ENCODE data around the gene STRA8. TPM values are rescaled to one million over a fixed set of nuclear protein-coding genes. Genes with fewer than 3 reads are reported as not detected.
A peak's percentile ranks its signal among the peaks of the same experiment; 100 is the strongest.

The STRA8 gene
- total and polyA plus RNA-seq, 7 donors, result not detected

- intact Hi-C loops (cut with DNase I), result no loop called here
- no peak overlapping the region for H3K27ac ChIP-seq
- H3K27me3 ChIP-seq (ENCODE audit: insufficient read depth in 3 of 3, low read length in 2 of 3), result no peaks in the 10 kb centered on the region
- DNase-seq (no peak), ATAC-seq (peak in 2 of 4 donors; percentile 10 to 21)
- no peak for TF ChIP-seq CTCF (IDR thresholded peaks at IDR 0.05)
- H3K9me3 ChIP-seq, result no peaks in the 10 kb centered on the region
- peaks cover 6% of the 10 kb centered on the region for H3K4me1 ChIP-seq
- WGBS, 3 donors, result 39 to 74% (median 48%) methylated on average over 3 of the region's 3 CpGs
- no peak overlapping the region for H3K4me3 ChIP-seq
- H3K36me3 ChIP-seq (ENCODE audit: insufficient read depth in 1 of 2, low read depth in 1 of 2), result peaks cover 10 to 99% of the 10 kb centered on the region in 2 donors
These were observed 32.8 kb upstream of the STRA8 start for GRCh38 chr7:135200821-135201331.

GRCh38 chr7:135201350-135201749 lies 32.3 kb upstream of the STRA8 start:
- DNase-seq (no peak), ATAC-seq (no peak)
- no peak for TF ChIP-seq CTCF (IDR thresholded peaks at IDR 0.05)
- WGBS, 3 donors, result 65 to 80% (median 76%) methylated on average over 2 of the region's 2 CpGs
- Histone ChIP-seq H3K27me3 (ENCODE audit: insufficient read depth in 3 of 3, low read length in 2 of 3) (no peaks in the 10 kb centered on the region), H3K4me1 (peaks cover 6% of the 10 kb centered on the region), H3K27ac (no peak overlapping the region), H3K36me3 (ENCODE audit: insufficient read depth in 1 of 2, low read depth in 1 of 2) (peaks cover 7 to 99% of the 10 kb centered on the region in 2 donors), H3K9me3 (no peaks in the 10 kb centered on the region), H3K4me3 (no peak overlapping the region)
- intact Hi-C loops (cut with DNase I), result no loop called here

GRCh38 chr7:135204341-135204749 lies 29.3 kb upstream of the STRA8 start:
- no peak overlapping the region for H3K27ac ChIP-seq
- 80 to 87% (median 81%) methylated on average over 6 of the region's 6 CpGs for WGBS, 3 donors
- H3K9me3 ChIP-seq, result no peaks in the 10 kb centered on the region
- no peaks in the 10 kb centered on the region for H3K27me3 ChIP-seq (ENCODE audit: insufficient read depth in 3 of 3, low read length in 2 of 3)
- peak in 2 of 4 donors; percentile 22 to 63 for ATAC-seq
- H3K4me1 ChIP-seq, result peaks cover 7% of the 10 kb centered on the region
- H3K4me3 ChIP-seq, result no peak overlapping the region
- peaks cover 0 to 75% of the 10 kb centered on the region in 2 donors for H3K36me3 ChIP-seq (ENCODE audit: insufficient read depth in 1 of 2, low read depth in 1 of 2)
- no peak for TF ChIP-seq CTCF (IDR thresholded peaks at IDR 0.05)
- intact Hi-C loops (cut with DNase I), result no loop called here
- DNase-seq, result no peak

GRCh38 chr7:135204876-135205275 lies 28.8 kb upstream of the STRA8 start:
- WGBS, 3 donors, result 73 to 83% (median 79%) methylated on average over 5 of the region's 5 CpGs
- TF ChIP-seq CTCF (IDR thresholded peaks at IDR 0.05), result no peak
- Histone ChIP-seq H3K4me1 (peaks cover 12% of the 10 kb centered on the region), H3K4me3 (no peak overlapping the region), H3K27me3 (ENCODE audit: insufficient read depth in 3 of 3, low read length in 2 of 3) (no peaks in the 10 kb centered on the region), H3K9me3 (no peaks in the 10 kb centered on the region), H3K27ac (no peak overlapping the region), H3K36me3 (ENCODE audit: insufficient read depth in 1 of 2, low read depth in 1 of 2) (peaks cover 0 to 70% of the 10 kb centered on the region in 2 donors)
- intact Hi-C loops (cut with DNase I), result no loop called here
- DNase-seq (no peak), ATAC-seq (peak in 3 of 4 donors; percentile 28 to 80 (median 72))

DNA sequence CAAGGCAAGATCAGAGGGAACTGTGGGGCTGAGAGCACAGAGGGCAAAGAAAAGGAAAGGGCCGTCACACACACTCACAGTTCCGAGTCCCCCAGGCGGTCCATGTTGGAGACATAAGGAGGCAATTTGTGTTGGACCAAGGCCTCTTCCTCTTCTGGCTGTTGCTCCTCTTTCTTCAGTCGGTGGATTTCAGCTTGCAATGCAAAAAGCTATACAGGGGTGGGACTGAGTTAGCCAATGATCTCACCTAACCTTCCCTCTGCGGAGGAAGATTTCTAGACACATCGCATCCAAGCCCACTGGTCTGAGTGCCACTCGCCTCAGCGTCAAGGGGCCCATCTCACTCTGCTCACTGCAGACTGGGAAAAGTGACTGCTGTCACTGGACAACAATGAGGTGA lies 27.8 kb upstream of the STRA8 start:
- Histone ChIP-seq H3K9me3 (no peaks in the 10 kb centered on the region), H3K27ac (no peak overlapping the region), H3K4me3 (no peak overlapping the region), H3K36me3 (ENCODE audit: insufficient read depth in 1 of 2, low read depth in 1 of 2) (peaks cover 0 to 61% of the 10 kb centered on the region in 2 donors), H3K27me3 (ENCODE audit: insufficient read depth in 3 of 3, low read length in 2 of 3) (no peaks in the 10 kb centered on the region), H3K4me1 (peaks cover 15% of the 10 kb centered on the region)
- 94 to 97% (median 96%) methylated on average over 8 of the region's 8 CpGs for WGBS, 3 donors
- intact Hi-C loops (cut with DNase I), result no loop called here
- no peak for ATAC-seq
- DNase-seq, result no peak
- TF ChIP-seq CTCF (IDR thresholded peaks at IDR 0.05), result no peak

Measured in psoas muscle (tissue), 8 donors.